ENCODE measurements around the gene CACNA2D4.
A peak's percentile ranks its signal among the peaks of the same experiment; 100 is the strongest.

The CACNA2D4 gene

GRCh38 chr12:1926251-1926657 lies 7.8 kb upstream of the CACNA2D4 start:
- Histone ChIP-seq H3K9ac (no peak overlapping the region), H3K4me3 (no peak overlapping the region), H4K20me1 (no peaks in the 10 kb centered on the region), H3K4me1 (peaks cover 63 to 97% (median 95%) of the 10 kb centered on the region in 10 experiments), H3K9me3 (replicated peaks in 1 of 11) (no peaks in the 10 kb centered on the region), H3K36me3 (no peaks in the 10 kb centered on the region), H3K4me2 (peak overlapping the region in 8 of 11 experiments; percentile 25 to 96 (median 84); a peak in 15 of 22 replicates), H3K27ac (peak overlapping the region in 1 of 11 experiments; percentile 70; a peak in 2 of 22 replicates), H3K27me3 (no peaks in the 10 kb centered on the region)
- TF ChIP-seq Cebpa-rat (IDR thresholded peaks at IDR 0.05): no peak

- no peaks in the 10 kb centered on the region for H4K20me1 ChIP-seq
- no peak for TF ChIP-seq Cebpa-rat (IDR thresholded peaks at IDR 0.05)
- peak overlapping the region; percentile 78 to 96 (median 85) for H3K4me2 ChIP-seq
- no peak overlapping the region for H3K4me3 ChIP-seq
- peaks cover 63 to 97% (median 95%) of the 10 kb centered on the region in 10 experiments for H3K4me1 ChIP-seq
- H3K9ac ChIP-seq: no peak overlapping the region
- no peaks in the 10 kb centered on the region for H3K27me3 ChIP-seq
- peak overlapping the region in 4 of 11 experiments; percentile 59 to 70 (median 64); a peak in 5 of 22 replicates for H3K27ac ChIP-seq
- no peaks in the 10 kb centered on the region for H3K36me3 ChIP-seq
- no peaks in the 10 kb centered on the region for H3K9me3 ChIP-seq (replicated peaks in 1 of 11)
Measured at GRCh38 chr12:1925684-1926006, 7.2 kb upstream of the CACNA2D4 start.

- peak overlapping the region in 6 of 11 experiments; percentile 31 to 64 (median 50); a peak in 10 of 22 replicates for H3K9ac ChIP-seq
Measured at GRCh38 chr12:1924996-1925683, 6.7 kb upstream of the CACNA2D4 start.

GRCh38 chr12:1922985-1923384 lies 4.5 kb upstream of the CACNA2D4 start:
- Histone ChIP-seq H3K4me2 (peak overlapping the region; percentile 78 to 96 (median 85)), H3K36me3 (no peaks in the 10 kb centered on the region), H3K9ac (peak overlapping the region in 7 of 11 experiments; percentile 53 to 65 (median 62); a peak in 10 of 22 replicates), H3K4me3 (peak overlapping the region in 3 of 10 experiments; percentile 19 to 63 (median 41); a peak in 2 of 20 replicates), H3K27ac (peak overlapping the region in 7 of 11 experiments; percentile 1 to 70 (median 62); a peak in 11 of 22 replicates), H3K27me3 (no peaks in the 10 kb centered on the region), H3K9me3 (replicated peaks in 1 of 11) (no peaks in the 10 kb centered on the region), H3K4me1 (peaks cover 69 to 97% (median 96%) of the 10 kb centered on the region in 10 experiments), H4K20me1 (no peaks in the 10 kb centered on the region)
- TF ChIP-seq Cebpa-rat (IDR thresholded peaks at IDR 0.05): no peak

More at GRCh38 chr12:1924996-1925683, 6.7 kb upstream of the CACNA2D4 start:
- H3K4me1 ChIP-seq: peaks cover 63 to 97% (median 95%) of the 10 kb centered on the region in 10 experiments
- TF ChIP-seq Cebpa-rat (IDR thresholded peaks at IDR 0.05): no peak
- H3K27ac ChIP-seq: peak overlapping the region in 8 of 11 experiments; percentile 15 to 70 (median 58); a peak in 14 of 22 replicates
- no peaks in the 10 kb centered on the region for H3K36me3 ChIP-seq
- H3K4me3 ChIP-seq: 0 out of 20 replicates have a peak overlapping the region, but pooled peaks of 1 of the 10 experiments have one; percentile 6
- no peaks in the 10 kb centered on the region for H3K9me3 ChIP-seq (replicated peaks in 1 of 11)
- no peaks in the 10 kb centered on the region for H4K20me1 ChIP-seq
- peak overlapping the region; percentile 78 to 96 (median 85) for H3K4me2 ChIP-seq
- H3K27me3 ChIP-seq: no peaks in the 10 kb centered on the region

GRCh38 chr12:1922075-1922709 lies 3.7 kb upstream of the CACNA2D4 start:
- Histone ChIP-seq H3K27ac (peak overlapping the region in 10 of 11 experiments; percentile 15 to 70 (median 62); a peak in 18 of 22 replicates), H3K4me2 (peak overlapping the region; percentile 78 to 96 (median 85)), H4K20me1 (no peaks in the 10 kb centered on the region), H3K9ac (peak overlapping the region; percentile 36 to 65 (median 59); a peak in 20 of 22 replicates), H3K27me3 (no peaks in the 10 kb centered on the region), H3K9me3 (replicated peaks in 1 of 11) (no peaks in the 10 kb centered on the region), H3K36me3 (no peaks in the 10 kb centered on the region), H3K4me1 (peaks cover 73 to 97% (median 96%) of the 10 kb centered on the region in 10 experiments), H3K4me3 (peak overlapping the region; percentile 18 to 63 (median 34); a peak in 16 of 20 replicates)
- TF ChIP-seq Cebpa-rat (IDR thresholded peaks at IDR 0.05): no peak

- Histone ChIP-seq H3K27ac (peak overlapping the region; percentile 63 to 94 (median 89); a peak in 21 of 22 replicates), H3K27me3 (no peaks in the 10 kb centered on the region), H3K9me3 (replicated peaks in 1 of 11) (no peaks in the 10 kb centered on the region), H3K4me1 (peaks cover 85 to 97% (median 96%) of the 10 kb centered on the region in 10 experiments), H3K4me3 (peak overlapping the region; percentile 5 to 80 (median 42); a peak in 15 of 20 replicates), H3K4me2 (peak overlapping the region; percentile 94 to 100 (median 97)), H4K20me1 (no peaks in the 10 kb centered on the region), H3K9ac (peak overlapping the region; percentile 57 to 91 (median 72)), H3K36me3 (no peaks in the 10 kb centered on the region)
- no peak for TF ChIP-seq Cebpa-rat (IDR thresholded peaks at IDR 0.05)
Measured at GRCh38 chr12:1920971-1921370, 2.5 kb upstream of the CACNA2D4 start.

GRCh38 chr12:1920436-1920835 lies 2.0 kb upstream of the CACNA2D4 start:
- Histone ChIP-seq H3K27me3 (no peaks in the 10 kb centered on the region), H3K36me3 (no peaks in the 10 kb centered on the region), H3K27ac (peak overlapping the region; percentile 63 to 94 (median 89); a peak in 21 of 22 replicates)

GRCh38 chr12:1919763-1920162 lies 1.3 kb upstream of the CACNA2D4 start:
- no peak for TF ChIP-seq Cebpa-rat (IDR thresholded peaks at IDR 0.05)
- Histone ChIP-seq H4K20me1 (no peaks in the 10 kb centered on the region), H3K27ac (peak overlapping the region in 8 of 11 experiments; percentile 73 to 94 (median 90); a peak in 15 of 22 replicates), H3K27me3 (no peaks in the 10 kb centered on the region), H3K4me3 (peak overlapping the region in 8 of 10 experiments; percentile 56 to 80 (median 68); a peak in 12 of 20 replicates), H3K4me2 (peak overlapping the region; percentile 94 to 100 (median 97)), H3K4me1 (peaks cover 85 to 97% (median 96%) of the 10 kb centered on the region in 10 experiments), H3K9me3 (replicated peaks in 1 of 11) (no peaks in the 10 kb centered on the region), H3K9ac (peak overlapping the region in 10 of 11 experiments; percentile 79 to 92 (median 86); a peak in 18 of 22 replicates), H3K36me3 (no peaks in the 10 kb centered on the region)

More at GRCh38 chr12:1920436-1920835, 2.0 kb upstream of the CACNA2D4 start:
- no peak for TF ChIP-seq Cebpa-rat (IDR thresholded peaks at IDR 0.05)
- Histone ChIP-seq H3K9ac (peak overlapping the region; percentile 57 to 91 (median 72)), H3K9me3 (replicated peaks in 1 of 11) (no peaks in the 10 kb centered on the region), H3K4me3 (peak overlapping the region; percentile 5 to 80 (median 42); a peak in 15 of 20 replicates), H3K4me1 (peaks cover 87 to 97% (median 96%) of the 10 kb centered on the region in 10 experiments), H4K20me1 (no peaks in the 10 kb centered on the region), H3K4me2 (peak overlapping the region; percentile 94 to 100 (median 97))
